Sciatic nerve (tissue), 2 donors: ENCODE data around the gene VPS8. TPM values are rescaled to one million over a fixed set of nuclear protein-coding genes. Genes with fewer than 3 reads are reported as not detected.

ENCODE experiments used
- ATAC-seq: fragments of 200-7000 bp; cut with Tn5 transposase; one replicate; pipeline ENCODE4 v1.9.1; 2020; ENCODE audit warnings: mild to moderate bottlenecking, moderate library complexity
- DNase-seq: peaks from one replicate; pipeline ENCODE4 v3.0.0-alpha.2; 2020; ENCODE audit warnings: low spot score
- intact Hi-C: fragments of 100-400 bp; cut with DNase I; formaldehyde crosslinking; loops from one replicate; pipeline ENCODE4 v1.14.2; 2022
- total RNA-seq: library from RNA; stranded (reverse); fragmentation: NEBNext Ultra II Directional; extraction: Animal tissue kit (Norgen Biotek cat#: 25700); gene quantifications from one replicate; pipeline ENCODE4 v1.2.1, GENCODE V29; 2021
- donor health status: DM: no; HTN: no; CAD: no.
- donor health status: DM: no; HTN: no; CAD: no.

Gene VPS8
- total RNA-seq, 1 donor from 2014 or later, result 86.4 TPM

GRCh38 chr3:184778426-184779332 is 33.3 kb upstream of the VPS8 start:
- peak; percentile 51 for DNase-seq
- intact Hi-C loops, result loop anchor here (5.0 kb wide), 1 partner anchor 401 kb away; the partner anchor contains the start of gene THPO
- peak; percentile 49 for ATAC-seq

DNA sequence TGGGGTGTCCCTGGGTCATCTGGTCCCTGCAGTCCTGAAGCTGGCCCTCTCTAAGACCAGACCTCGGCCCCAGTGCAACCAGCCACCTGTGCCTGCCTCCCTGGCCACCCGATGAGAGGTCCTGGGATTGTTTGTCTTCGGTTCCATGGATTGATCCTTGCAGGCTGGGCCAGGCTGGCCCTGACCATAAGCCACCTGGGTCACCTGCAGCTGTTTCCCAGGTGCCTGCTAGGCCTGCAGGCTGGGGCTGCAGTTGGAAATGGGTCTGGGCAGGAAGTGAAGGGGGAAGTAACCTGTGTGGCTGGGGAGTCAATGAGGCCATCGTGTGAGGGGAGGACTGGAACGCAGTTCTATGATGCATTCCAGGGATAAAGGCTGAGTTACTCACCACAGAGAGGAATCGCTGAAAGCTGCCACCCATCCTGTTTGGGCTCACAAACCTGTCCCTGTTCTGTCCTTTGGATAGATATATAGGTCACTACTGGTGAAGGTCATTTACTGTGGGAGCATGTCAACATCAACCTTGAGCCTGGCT is 30.9 kb upstream of the VPS8 start:
- ATAC-seq (no peak), DNase-seq (no peak)
- intact Hi-C loops, result no loop called here

DNA sequence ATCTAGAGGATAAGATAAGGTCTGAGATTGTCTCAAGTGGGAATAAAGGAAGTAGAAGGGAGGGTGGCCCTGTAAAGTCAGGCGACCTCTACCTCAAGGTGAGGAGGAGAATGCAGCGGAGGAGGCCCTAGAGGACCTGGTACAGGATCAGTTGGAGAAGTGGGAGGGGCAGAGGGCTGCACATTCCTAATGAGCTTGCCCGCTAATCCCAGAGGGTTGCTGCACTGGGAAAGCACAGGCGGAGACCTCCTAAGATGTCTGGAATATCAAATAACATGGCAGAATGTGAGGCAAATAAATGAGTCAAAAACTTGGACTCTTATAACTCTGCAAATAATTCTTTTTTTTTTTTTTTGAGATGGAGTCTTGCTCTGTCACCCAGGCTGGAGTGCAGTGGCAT is 30.2 kb upstream of the VPS8 start:
- intact Hi-C loops, result no loop called here
- ATAC-seq (no peak), DNase-seq (no peak)

DNA sequence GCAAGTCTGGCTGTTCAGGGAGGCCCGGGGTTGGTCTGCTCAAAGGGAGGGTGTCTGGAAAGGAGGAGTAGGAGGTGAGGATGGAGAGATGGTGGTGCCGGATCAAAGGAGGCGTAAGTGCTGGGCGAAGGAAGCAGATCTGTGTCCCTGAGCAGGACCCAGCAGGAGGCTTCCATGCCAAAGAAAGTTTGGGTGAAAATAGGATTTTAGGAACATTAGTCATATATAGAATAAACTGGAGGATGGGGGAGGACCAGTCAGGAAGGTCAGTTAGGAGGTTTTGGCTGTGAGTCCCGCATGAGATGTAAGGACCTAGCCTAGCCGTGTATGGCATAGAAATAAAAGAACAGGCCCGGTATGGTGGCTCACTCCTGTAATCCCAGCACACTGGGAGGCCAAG is 28.6 kb upstream of the VPS8 start:
- DNase-seq (no peak), ATAC-seq (no peak)
- intact Hi-C loops, result no loop called here

GRCh38 chr3:184784731-184785500 is 27.1 kb upstream of the VPS8 start:
- ATAC-seq (no peak), DNase-seq (peak; percentile 37)
- intact Hi-C loops, result no loop called here

- peak; percentile 11 for ATAC-seq
- intact Hi-C loops, result no loop called here
- no peak for DNase-seq
Measured at GRCh38 chr3:184785890-184786279, 26.1 kb upstream of the VPS8 start.

- DNase-seq (peak; percentile 72), ATAC-seq (peak; percentile 91)
- intact Hi-C loops, result no loop called here
Measured at GRCh38 chr3:184786280-184786941, 25.6 kb upstream of the VPS8 start.

GRCh38 chr3:184788751-184789150 is 23.2 kb upstream of the VPS8 start:
- DNase-seq (peak; percentile 10), ATAC-seq (no peak)
- intact Hi-C loops, result no loop called here

GRCh38 chr3:184789314-184789998 is 22.5 kb upstream of the VPS8 start:
- DNase-seq, result peak; percentile 19
- ATAC-seq, result no peak
- intact Hi-C loops, result no loop called here

GRCh38 chr3:184791171-184791570 is 20.8 kb upstream of the VPS8 start:
- ATAC-seq (no peak), DNase-seq (no peak)
- intact Hi-C loops, result no loop called here

DNA sequence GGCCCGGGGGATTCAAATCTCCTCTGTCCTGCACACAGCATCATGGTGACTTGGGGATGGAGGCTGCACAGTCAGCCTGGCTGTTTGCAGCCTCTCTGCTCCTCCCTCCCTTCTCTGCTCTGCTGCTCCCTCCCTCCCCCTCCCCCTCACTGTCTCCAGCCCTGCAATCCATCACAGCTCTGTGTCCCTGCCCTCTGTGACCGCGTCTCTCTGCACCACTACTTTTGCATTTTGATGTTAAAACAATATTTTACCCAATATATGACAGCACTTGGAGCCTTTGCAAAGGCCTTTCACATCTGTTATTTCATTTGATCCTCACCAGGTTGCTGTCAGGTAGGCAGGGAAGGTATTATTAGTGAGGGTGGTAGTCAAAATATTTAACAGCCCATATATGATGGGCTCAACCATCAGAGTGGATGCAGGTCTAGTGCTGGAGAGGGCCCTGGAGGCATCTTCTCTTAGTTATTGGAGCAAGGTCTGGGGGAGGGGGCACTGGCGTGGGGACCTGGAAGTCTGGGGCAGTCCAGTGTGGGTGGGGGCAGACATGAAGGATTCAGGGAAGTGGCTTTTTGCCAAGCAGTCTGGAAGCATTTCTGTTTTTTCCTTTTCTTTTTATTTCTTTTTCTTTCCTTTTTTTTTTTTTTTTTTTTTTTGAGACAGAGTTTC is 16.3 kb upstream of the VPS8 start:
- ATAC-seq (no peak), DNase-seq (peak; percentile 52)
- intact Hi-C loops, result no loop called here

DNA sequence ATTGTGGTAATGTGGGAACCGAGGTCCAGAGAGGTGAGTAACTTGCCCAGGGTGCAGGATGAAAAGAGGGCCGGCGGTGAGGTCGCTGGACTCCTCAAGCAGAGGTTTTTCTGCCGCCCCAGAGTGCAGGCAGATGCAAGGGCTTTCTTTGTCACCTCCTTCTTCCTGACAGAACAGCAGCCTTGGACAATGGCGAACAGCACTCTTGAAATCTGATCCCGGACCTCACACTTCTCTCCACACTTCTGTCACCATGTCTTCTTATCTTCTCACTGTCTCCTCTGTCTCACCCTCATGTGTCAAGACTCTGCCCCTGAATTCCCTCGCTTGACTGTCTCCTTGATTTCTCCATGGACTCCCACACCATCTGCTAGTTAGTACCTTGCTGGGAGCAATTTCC is 15.4 kb upstream of the VPS8 start:
- ATAC-seq, result no peak
- intact Hi-C loops, result no loop called here
- peak; percentile 35 for DNase-seq

DNA sequence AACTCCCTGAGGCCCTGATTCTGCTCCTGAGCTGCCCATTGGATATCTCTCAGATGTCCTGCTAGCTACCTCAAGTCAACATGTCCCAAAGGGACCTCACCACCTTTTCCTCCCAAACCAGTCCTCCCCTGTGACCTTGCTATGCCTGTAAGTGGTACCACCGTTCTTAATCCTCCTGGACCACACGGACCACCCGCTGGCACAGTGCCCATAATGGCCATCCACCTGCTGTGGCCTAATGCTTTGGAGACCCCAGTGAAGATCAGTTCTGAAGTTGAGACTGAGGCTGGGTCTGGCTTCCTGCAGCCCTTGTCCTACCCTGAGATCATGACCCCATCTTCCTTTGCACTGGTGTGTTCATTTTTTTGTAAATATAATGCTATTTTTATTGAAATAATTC is 15.0 kb upstream of the VPS8 start:
- no peak for DNase-seq
- no peak for ATAC-seq
- intact Hi-C loops, result no loop called here

GRCh38 chr3:184798120-184798519 is 13.8 kb upstream of the VPS8 start:
- DNase-seq, result no peak
- intact Hi-C loops, result no loop called here
- ATAC-seq, result no peak

- intact Hi-C loops, result no loop called here
- ATAC-seq (no peak), DNase-seq (no peak)
Measured at GRCh38 chr3:184800349-184800930, 11.5 kb upstream of the VPS8 start.

DNA sequence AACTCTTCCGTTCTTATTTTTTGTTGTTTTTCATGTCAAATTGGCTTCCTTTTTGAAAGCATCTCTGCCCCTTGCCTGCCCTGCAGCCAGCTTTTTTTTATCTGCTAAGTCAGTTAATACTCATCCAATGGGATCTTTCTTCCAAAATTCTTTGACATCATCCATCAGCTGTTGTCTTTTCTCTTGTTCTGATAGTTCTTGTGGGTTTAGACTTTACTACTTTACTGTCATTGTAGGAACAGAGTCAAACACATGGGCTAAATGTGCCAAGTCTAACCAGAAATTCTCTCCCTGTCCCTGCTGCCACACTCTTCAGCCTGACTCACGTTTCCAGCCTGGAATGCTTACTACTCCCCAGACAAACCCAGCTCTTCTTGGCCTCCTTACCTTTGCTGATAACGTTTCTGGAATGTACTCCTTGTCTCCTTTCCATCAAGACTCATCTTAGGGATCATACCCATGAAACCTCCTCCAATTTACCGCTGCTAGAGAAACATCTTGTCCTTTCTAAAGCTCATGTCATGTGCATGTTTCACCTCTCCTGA is 10.7 kb upstream of the VPS8 start:
- DNase-seq (no peak), ATAC-seq (no peak)
- intact Hi-C loops, result no loop called here

DNA sequence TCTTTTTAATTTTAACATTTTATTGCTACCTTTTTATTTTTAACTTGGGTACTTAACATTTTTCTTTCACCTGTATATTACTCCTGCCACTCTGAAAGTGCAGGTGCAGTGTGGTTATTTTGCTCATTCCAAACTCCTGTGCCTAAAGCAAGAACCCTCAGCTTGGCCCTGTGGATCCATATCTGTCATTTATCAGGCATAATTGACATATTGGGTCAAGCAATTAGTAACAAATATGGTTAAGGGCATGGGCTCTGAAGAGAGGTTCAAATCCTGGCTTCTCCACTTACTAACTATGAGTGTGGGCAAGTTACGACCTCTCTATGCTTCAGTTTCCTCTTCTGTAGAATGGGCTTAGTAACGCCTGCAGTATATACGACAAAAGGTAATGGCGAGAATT is 9.8 kb upstream of the VPS8 start:
- intact Hi-C loops, result no loop called here
- no peak for ATAC-seq
- no peak for DNase-seq

DNA sequence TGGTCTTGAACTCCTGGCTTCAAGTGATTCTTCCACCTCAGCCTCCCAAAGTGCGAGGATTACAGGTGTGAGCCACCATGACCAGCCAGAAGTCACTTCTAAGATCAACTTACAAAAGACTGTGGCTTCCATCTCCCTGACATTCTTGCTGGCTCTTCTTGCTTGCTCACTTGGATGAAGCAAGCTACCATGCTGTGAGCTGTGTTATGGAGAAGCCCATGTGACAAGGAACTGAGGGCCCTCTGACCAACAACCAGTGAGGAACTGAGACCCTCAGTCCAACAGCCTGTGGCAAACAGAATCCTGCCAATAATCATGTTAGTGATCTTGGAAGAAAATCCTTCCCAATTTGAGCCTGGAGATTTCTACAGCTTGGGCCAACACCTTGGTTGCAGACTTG is 7.2 kb upstream of the VPS8 start:
- intact Hi-C loops, result no loop called here
- ATAC-seq, result no peak
- no peak for DNase-seq
